ENCODE data around the gene PLAC1. TPM values are rescaled to one million over a fixed set of nuclear protein-coding genes. Genes with fewer than 3 reads are reported as not detected.

The PLAC1 gene
- total RNA-seq, 1 donor, result not detected

DNA sequence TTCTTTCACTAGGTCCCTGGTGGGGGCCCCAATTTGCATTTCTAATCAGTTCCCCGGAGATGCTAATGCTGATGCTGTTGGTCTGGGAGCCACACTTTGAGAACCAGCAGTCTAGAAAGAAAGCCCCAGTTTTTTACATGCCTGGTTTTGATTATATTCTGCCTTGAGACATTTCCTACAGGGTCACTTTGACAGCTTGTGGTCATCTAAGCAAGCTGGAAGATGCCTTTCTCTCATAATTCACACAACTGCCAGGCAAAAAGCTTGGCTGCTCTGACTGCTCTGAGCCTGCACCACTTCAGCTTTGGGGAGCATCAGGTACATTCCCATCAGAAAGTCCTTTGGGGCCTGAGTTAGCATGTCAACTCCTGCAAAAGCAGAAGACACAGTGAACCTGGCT is 5.9 kb upstream of the PLAC1 start:
- no peak overlapping the region for H3K4me2 ChIP-seq (ENCODE audit: insufficient read depth, low read length)
- peaks cover 5% of the 10 kb centered on the region for H3K4me1 ChIP-seq (ENCODE audit: insufficient read depth, low read length)
- H3K79me2 ChIP-seq (ENCODE audit: insufficient read depth, low read length), result no peaks in the 10 kb centered on the region
- no peak overlapping the region for H2AFZ ChIP-seq (ENCODE audit: low read length)
- no peak overlapping the region for H3K27ac ChIP-seq (ENCODE audit: low read depth, low read length)
- no peak overlapping the region for H3K4me3 ChIP-seq (ENCODE audit: insufficient read depth, low read length)
- TF ChIP-seq, protein P1, sequence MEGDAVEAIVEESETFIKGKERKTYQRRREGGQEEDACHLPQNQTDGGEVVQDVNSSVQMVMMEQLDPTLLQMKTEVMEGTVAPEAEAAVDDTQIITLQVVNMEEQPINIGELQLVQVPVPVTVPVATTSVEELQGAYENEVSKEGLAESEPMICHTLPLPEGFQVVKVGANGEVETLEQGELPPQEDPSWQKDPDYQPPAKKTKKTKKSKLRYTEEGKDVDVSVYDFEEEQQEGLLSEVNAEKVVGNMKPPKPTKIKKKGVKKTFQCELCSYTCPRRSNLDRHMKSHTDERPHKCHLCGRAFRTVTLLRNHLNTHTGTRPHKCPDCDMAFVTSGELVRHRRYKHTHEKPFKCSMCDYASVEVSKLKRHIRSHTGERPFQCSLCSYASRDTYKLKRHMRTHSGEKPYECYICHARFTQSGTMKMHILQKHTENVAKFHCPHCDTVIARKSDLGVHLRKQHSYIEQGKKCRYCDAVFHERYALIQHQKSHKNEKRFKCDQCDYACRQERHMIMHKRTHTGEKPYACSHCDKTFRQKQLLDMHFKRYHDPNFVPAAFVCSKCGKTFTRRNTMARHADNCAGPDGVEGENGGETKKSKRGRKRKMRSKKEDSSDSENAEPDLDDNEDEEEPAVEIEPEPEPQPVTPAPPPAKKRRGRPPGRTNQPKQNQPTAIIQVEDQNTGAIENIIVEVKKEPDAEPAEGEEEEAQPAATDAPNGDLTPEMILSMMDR (IDR thresholded peaks at IDR 0.05; ENCODE audit: extremely low read depth, low read depth, low read length), result no peak
- no peaks in the 10 kb centered on the region for H3K9me3 ChIP-seq (ENCODE audit: low read depth, low read length)
- no peaks in the 10 kb centered on the region for H4K20me1 ChIP-seq (ENCODE audit: insufficient read depth, low read length)
- no peaks in the 10 kb centered on the region for H3K36me3 ChIP-seq (ENCODE audit: insufficient read depth, low read length)
- DNase-seq (ENCODE audit: insufficient read length, low spot score, missing footprints), result no peak
- H3K27me3 ChIP-seq (ENCODE audit: insufficient read depth, low read length), result peaks cover 3% of the 10 kb centered on the region

DNA sequence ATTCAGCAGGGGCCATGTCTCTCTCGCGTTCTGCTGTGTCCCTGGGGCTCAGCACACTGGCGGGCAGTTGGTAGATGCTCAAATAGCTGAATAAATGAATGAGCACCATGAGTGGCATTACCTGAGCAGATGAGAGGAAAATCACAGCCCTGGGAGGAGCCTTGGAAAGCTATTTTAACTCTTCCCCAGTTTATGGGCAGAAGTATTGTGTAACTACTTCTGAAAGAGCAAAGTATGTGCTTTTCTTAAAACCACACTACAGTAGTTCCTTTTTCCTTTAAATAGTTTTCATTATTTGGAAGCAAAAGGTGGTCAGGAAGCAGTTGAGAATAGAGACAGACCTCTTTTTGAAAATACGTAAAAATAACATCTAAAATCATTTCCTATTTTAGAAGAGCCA is 3.0 kb upstream of the PLAC1 start:
- Histone ChIP-seq H3K27ac (ENCODE audit: low read depth, low read length) (no peak overlapping the region), H3K79me2 (ENCODE audit: insufficient read depth, low read length) (no peaks in the 10 kb centered on the region), H3K4me3 (ENCODE audit: insufficient read depth, low read length) (no peak overlapping the region), H4K20me1 (ENCODE audit: insufficient read depth, low read length) (no peaks in the 10 kb centered on the region), H3K36me3 (ENCODE audit: insufficient read depth, low read length) (no peaks in the 10 kb centered on the region), H3K27me3 (ENCODE audit: insufficient read depth, low read length) (peaks cover 3% of the 10 kb centered on the region), H3K9me3 (ENCODE audit: low read depth, low read length) (no peaks in the 10 kb centered on the region), H3K4me2 (ENCODE audit: insufficient read depth, low read length) (no peak overlapping the region), H3K4me1 (ENCODE audit: insufficient read depth, low read length) (no peaks in the 10 kb centered on the region), H2AFZ (ENCODE audit: low read length) (no peak overlapping the region)
- DNase-seq (ENCODE audit: insufficient read length, low spot score, missing footprints), result no peak
- TF ChIP-seq, protein P1 (IDR thresholded peaks at IDR 0.05; ENCODE audit: extremely low read depth, low read depth, low read length), result no peak

DNA sequence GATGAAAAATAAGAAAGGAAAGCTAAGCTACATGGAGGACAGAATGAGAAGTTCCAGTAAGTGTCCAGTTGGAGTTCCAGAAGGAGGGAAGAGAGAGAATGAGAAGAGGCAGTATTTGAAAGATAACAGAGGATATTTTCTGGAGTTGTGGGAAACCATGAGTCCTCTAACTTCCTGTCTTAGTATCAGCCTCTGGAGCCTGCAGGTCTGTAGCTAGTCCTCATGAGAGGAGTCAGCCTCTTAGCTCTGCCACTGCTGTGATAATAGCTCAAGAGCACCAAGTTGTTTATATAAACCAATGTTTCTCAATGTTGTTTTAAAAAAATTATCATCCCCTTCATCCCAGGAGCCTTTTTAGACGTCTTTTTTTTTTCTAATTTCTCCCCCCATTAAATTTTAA is 2.4 kb upstream of the PLAC1 start:
- H3K27ac ChIP-seq (ENCODE audit: low read depth, low read length), result no peak overlapping the region
- TF ChIP-seq, protein P1 (IDR thresholded peaks at IDR 0.05; ENCODE audit: extremely low read depth, low read depth, low read length), result no peak
- H3K9me3 ChIP-seq (ENCODE audit: low read depth, low read length), result no peaks in the 10 kb centered on the region
- no peaks in the 10 kb centered on the region for H3K79me2 ChIP-seq (ENCODE audit: insufficient read depth, low read length)
- no peak overlapping the region for H3K4me3 ChIP-seq (ENCODE audit: insufficient read depth, low read length)
- no peak overlapping the region for H3K4me2 ChIP-seq (ENCODE audit: insufficient read depth, low read length)
- H3K36me3 ChIP-seq (ENCODE audit: insufficient read depth, low read length), result no peaks in the 10 kb centered on the region
- H2AFZ ChIP-seq (ENCODE audit: low read length), result no peak overlapping the region
- no peaks in the 10 kb centered on the region for H4K20me1 ChIP-seq (ENCODE audit: insufficient read depth, low read length)
- H3K4me1 ChIP-seq (ENCODE audit: insufficient read depth, low read length), result no peaks in the 10 kb centered on the region
- peaks cover 3% of the 10 kb centered on the region for H3K27me3 ChIP-seq (ENCODE audit: insufficient read depth, low read length)
- no peak for DNase-seq (ENCODE audit: insufficient read length, low spot score, missing footprints)

DNA sequence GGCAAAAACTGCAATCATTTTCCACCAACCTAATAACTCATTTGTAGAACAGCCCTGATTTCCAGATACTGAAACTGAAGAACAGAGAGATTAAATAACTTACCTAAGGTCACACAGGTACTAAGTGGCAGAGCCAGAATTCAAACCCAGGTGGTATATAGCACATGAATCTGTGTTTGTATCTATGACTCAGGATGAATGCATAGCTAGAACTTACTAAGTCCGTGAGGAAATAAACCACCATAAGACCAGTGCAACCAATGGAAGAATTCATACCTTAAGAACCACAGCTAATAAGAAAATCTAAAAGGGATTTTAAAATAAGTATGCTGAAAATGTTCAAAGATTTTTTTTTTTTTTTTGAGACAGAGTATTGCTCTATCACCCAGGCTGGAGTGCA is 1.5 kb upstream of the PLAC1 start:
- Histone ChIP-seq H3K4me2 (ENCODE audit: insufficient read depth, low read length) (no peak overlapping the region), H3K4me1 (ENCODE audit: insufficient read depth, low read length) (no peaks in the 10 kb centered on the region), H4K20me1 (ENCODE audit: insufficient read depth, low read length) (no peaks in the 10 kb centered on the region), H2AFZ (ENCODE audit: low read length) (no peak overlapping the region), H3K79me2 (ENCODE audit: insufficient read depth, low read length) (no peaks in the 10 kb centered on the region), H3K9me3 (ENCODE audit: low read depth, low read length) (no peaks in the 10 kb centered on the region), H3K27me3 (ENCODE audit: insufficient read depth, low read length) (peaks cover 3% of the 10 kb centered on the region), H3K36me3 (ENCODE audit: insufficient read depth, low read length) (no peaks in the 10 kb centered on the region), H3K27ac (ENCODE audit: low read depth, low read length) (no peak overlapping the region), H3K4me3 (ENCODE audit: insufficient read depth, low read length) (no peak overlapping the region)
- no peak for DNase-seq (ENCODE audit: insufficient read length, low spot score, missing footprints)
- TF ChIP-seq, protein P1 (IDR thresholded peaks at IDR 0.05; ENCODE audit: extremely low read depth, low read depth, low read length), result no peak
